HepG2 (cell line): ENCODE results near the gene NOL4L. TPM values are rescaled to one million over a fixed set of nuclear protein-coding genes. Genes with fewer than 3 reads are reported as not detected.

Experiments
- CHD4 ChIP-seq: fragments of 200-600 bp; sonication (generic); IDR thresholded peaks from 2 replicates; pipeline ENCODE4 v1.7.0; 2017; ENCODE audit warnings: mild to moderate bottlenecking, low read length, borderline replicate concordance
- GMEB1 ChIP-seq: sonication (generic); formaldehyde crosslinking; IDR thresholded peaks from 2 replicates; pipeline ENCODE4 v1.5.1; 2020; ENCODE audit warnings: missing genetic modification reagents, mild to moderate bottlenecking, borderline replicate concordance
- HOXA7 ChIP-seq: sonication (generic); formaldehyde crosslinking; IDR thresholded peaks from 2 replicates; pipeline ENCODE4 v1.8.1; 2022; ENCODE audit warnings: mild to moderate bottlenecking, missing genetic modification reagents, moderate library complexity
- HOXA9 ChIP-seq: sonication (generic); formaldehyde crosslinking; IDR thresholded peaks from 2 replicates; pipeline ENCODE4 v1.8.1; 2022; ENCODE audit warnings: missing genetic modification reagents, mild to moderate bottlenecking, moderate library complexity, borderline replicate concordance
- IRF9 ChIP-seq: sonication (generic); formaldehyde crosslinking; IDR thresholded peaks from 2 replicates; pipeline ENCODE4 v1.8.0; 2022; ENCODE audit warnings: missing genetic modification reagents, mild to moderate bottlenecking, borderline replicate concordance
- KIAA2018 ChIP-seq: sonication (generic); formaldehyde crosslinking; IDR thresholded peaks from 2 replicates; pipeline ENCODE4 v1.5.0; 2020; ENCODE audit warnings: mild to moderate bottlenecking, missing genetic modification reagents, borderline replicate concordance
- KLF15 ChIP-seq: sonication (generic); formaldehyde crosslinking; IDR thresholded peaks from 2 replicates; pipeline ENCODE4 v1.8.1; 2023; ENCODE audit warnings: borderline replicate concordance, mild to moderate bottlenecking, inconsistent platforms, missing genetic modification reagents, mixed read lengths
- LCORL ChIP-seq, 2 experiments: fragments of 450-650 bp in 1 of 2; sonication (generic) in 1 of 2; formaldehyde crosslinking in 1 of 2; IDR thresholded peaks; 2 replicates each; pipeline versions ENCODE4 v1.5.0 to v1.6.1; 2017 to 2020; ENCODE audit warnings: antibody characterized with exemption in 1 of 2, missing genetic modification reagents in 1 of 2
- MLX ChIP-seq: IDR thresholded peaks from 2 replicates; pipeline ENCODE4 v1.6.1; 2016
- PATZ1 ChIP-seq: sonication (generic); formaldehyde crosslinking; IDR thresholded peaks from 2 replicates; pipeline ENCODE4 v1.4.0; 2020; ENCODE audit warnings: missing genetic modification reagents
- PHF21A ChIP-seq: sonication (generic); formaldehyde crosslinking; IDR thresholded peaks from 2 replicates; pipeline ENCODE4 v1.5.0; 2020; ENCODE audit warnings: mild to moderate bottlenecking, missing genetic modification reagents
- ZFP1 ChIP-seq: IDR thresholded peaks from 2 replicates; pipeline ENCODE4 v1.6.1; 2016
- ZFX ChIP-seq: sonication (generic); formaldehyde crosslinking; IDR thresholded peaks from 2 replicates; pipeline ENCODE4 v1.4.0; 2020; ENCODE audit warnings: mild to moderate bottlenecking, low read depth, missing genetic modification reagents, moderate library complexity
- polyA plus RNA-seq, 8 experiments: library from polyadenylated mRNA; depleted of rRNA in 3 of 8; stranded (reverse) in 7 of 8; unstranded in 1 of 8; fragments of >200 nt; fragmentation: Illumina TruSeq in 4 of 8; extraction: Trizol in 4 of 8; gene quantifications; 2 replicates each; pipeline versions ENCODE4 v1.2.1 to v1.2.3, GENCODE V29; 2011 to 2016; ENCODE audit warnings: low read depth in 4 of 8, missing spikeins in 1 of 8, mixed read lengths in 1 of 8; ENCODE audit not compliant: insufficient read depth in 1 of 8
- total RNA-seq, 5 experiments: library from RNA; depleted of rRNA; stranded (reverse); fragments of >200 nt; fragmentation: Illumina TruSeq; extraction: Trizol; gene quantifications; 2 replicates each; pipeline ENCODE4 v1.2.3, GENCODE V29; 2016; ENCODE audit warnings: low read depth in 1 of 5

NOL4L gene
- total and polyA plus RNA-seq, 2 of the 13 experiments (the other 11 are each of a cell fraction or from before 2014, with no cell fraction given): 16.6 to 35.4 TPM

GRCh38 chr20:32541323-32542258 is 43.5 kb downstream of the NOL4L start (continued):
- TF ChIP-seq KIAA2018 (peak; percentile 64; the same call in 1 of the 2 replicates), PHF21A (CRISPR knock-in tag) (peak; percentile 100), HOXA9 (CRISPR knock-in tag) (no peak), IRF9 (CRISPR knock-in tag) (no peak; the same call in 1 of the 2 replicates), MLX (CRISPR knock-in tag) (peak; percentile 80; the same call in 1 of the 2 replicates), ZFP1 (CRISPR knock-in tag) (peak; percentile 94), CHD4 (peak; percentile 9; the same call in 1 of the 2 replicates), GMEB1 (CRISPR knock-in tag) (peak; percentile 47; the same call in 1 of the 2 replicates), HOXA7 (CRISPR knock-in tag) (no peak), ZFX (CRISPR knock-in tag) (peak; percentile 99), LCORL (IDR thresholded peaks at IDR 0.05) (no peak), LCORL (CRISPR knock-in tag; IDR thresholded peaks at IDR 0.05) (peak; percentile 100), KLF15 (CRISPR knock-in tag) (peak; percentile 92; the same call in 1 of the 2 replicates), PATZ1 (CRISPR knock-in tag) (peak; percentile 98)
